ENCODE data around the gene MTHFD1.

The MTHFD1 gene

GRCh38 chr14:64508215-64508776, 120.1 kb downstream of the MTHFD1 start:
- TF ChIP-seq CTCF (IDR thresholded peaks at IDR 0.05; ENCODE audit: low read depth, low read length) = no peak
- no peaks in the 10 kb centered on the region for H3K27me3 ChIP-seq (ENCODE audit: insufficient read depth, low read depth, severe bottlenecking)
- peaks cover 2% of the 10 kb centered on the region for H3K36me3 ChIP-seq
- no peak for DNase-seq
- H3K9me3 ChIP-seq (ENCODE audit: severe bottlenecking) = no peaks in the 10 kb centered on the region
- H3K4me3 ChIP-seq (ENCODE audit: low read depth, low read length) = no peak overlapping the region
- H3K27ac ChIP-seq = no peak overlapping the region

GRCh38 chr14:64509036-64509435, 120.9 kb downstream of the MTHFD1 start:
- H3K27ac ChIP-seq = no peak overlapping the region

More at GRCh38 chr14:64509036-64509435, 120.9 kb downstream of the MTHFD1 start:
- no peak for TF ChIP-seq CTCF (IDR thresholded peaks at IDR 0.05; ENCODE audit: low read depth, low read length)
- Histone ChIP-seq H3K4me3 (ENCODE audit: low read depth, low read length) (no peak overlapping the region), H3K27me3 (ENCODE audit: insufficient read depth, low read depth, severe bottlenecking) (no peaks in the 10 kb centered on the region), H3K9me3 (ENCODE audit: severe bottlenecking) (no peaks in the 10 kb centered on the region), H3K36me3 (no peaks in the 10 kb centered on the region; the same call in none of the 2 replicates)
- DNase-seq = no peak

All from WERI-Rb-1 (cell line).